ENCODE measurements around the gene FAM163B.

GRCh38 chr9:133582501-133583045, 26.6 kb downstream of the FAM163B start:
- TF ChIP-seq CTCF (IDR thresholded peaks at IDR 0.05; ENCODE audit: insufficient read depth, low read depth, low read length) (no peak), EZH2 (IDR thresholded peaks at IDR 0.05; ENCODE audit: insufficient read depth, low read length) (no peak)
